ENCODE data around the gene UBR7.

The UBR7 gene

GRCh38 chr14:93185349-93185720, 21.7 kb upstream of the UBR7 start:
- peak overlapping the region; percentile 96 for H3K4me3 ChIP-seq (ENCODE audit: low read depth, low read length)
- no peak for DNase-seq (ENCODE audit: low read depth, low spot score)
- CTCF ChIA-PET = interaction anchor here (1.0 to 2.7 kb wide), 4 partner anchors 13 to 34 kb away, joined by 3 to 16 read pairs (median 4); partner anchors contain the start of genes GON7 and UBR7
- TF ChIP-seq, protein P1, sequence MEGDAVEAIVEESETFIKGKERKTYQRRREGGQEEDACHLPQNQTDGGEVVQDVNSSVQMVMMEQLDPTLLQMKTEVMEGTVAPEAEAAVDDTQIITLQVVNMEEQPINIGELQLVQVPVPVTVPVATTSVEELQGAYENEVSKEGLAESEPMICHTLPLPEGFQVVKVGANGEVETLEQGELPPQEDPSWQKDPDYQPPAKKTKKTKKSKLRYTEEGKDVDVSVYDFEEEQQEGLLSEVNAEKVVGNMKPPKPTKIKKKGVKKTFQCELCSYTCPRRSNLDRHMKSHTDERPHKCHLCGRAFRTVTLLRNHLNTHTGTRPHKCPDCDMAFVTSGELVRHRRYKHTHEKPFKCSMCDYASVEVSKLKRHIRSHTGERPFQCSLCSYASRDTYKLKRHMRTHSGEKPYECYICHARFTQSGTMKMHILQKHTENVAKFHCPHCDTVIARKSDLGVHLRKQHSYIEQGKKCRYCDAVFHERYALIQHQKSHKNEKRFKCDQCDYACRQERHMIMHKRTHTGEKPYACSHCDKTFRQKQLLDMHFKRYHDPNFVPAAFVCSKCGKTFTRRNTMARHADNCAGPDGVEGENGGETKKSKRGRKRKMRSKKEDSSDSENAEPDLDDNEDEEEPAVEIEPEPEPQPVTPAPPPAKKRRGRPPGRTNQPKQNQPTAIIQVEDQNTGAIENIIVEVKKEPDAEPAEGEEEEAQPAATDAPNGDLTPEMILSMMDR (IDR thresholded peaks at IDR 0.05; ENCODE audit: insufficient read depth, low read length, missing control alignments) = no peak
- POLR2A ChIA-PET = interaction anchor here (0.6 to 1.9 kb wide), 3 partner anchors 7 to 22 kb away, joined by 3 to 7 read pairs (median 3); partner anchors contain the start of genes GON7 and UBR7

- ChIA-PET CTCF (interaction anchor here (1.0 to 1.7 kb wide), 5 partner anchors 8 to 234 kb away, joined by 3 to 12 read pairs (median 3); partner anchors contain the start of gene UBR7), POLR2A (no interaction called here)
- TF ChIP-seq, protein P1 (IDR thresholded peaks at IDR 0.05; ENCODE audit: insufficient read depth, low read length, missing control alignments) = no peak
- H3K4me3 ChIP-seq (ENCODE audit: low read depth, low read length) = no peak overlapping the region
- DNase-seq (ENCODE audit: low read depth, low spot score) = no peak
Measured at GRCh38 chr14:93186466-93186865, 20.6 kb upstream of the UBR7 start.

GRCh38 chr14:93186956-93187355, 20.1 kb upstream of the UBR7 start:
- ChIA-PET CTCF (interaction anchor here (1.0 to 1.7 kb wide), 5 partner anchors 9 to 235 kb away, joined by 3 to 12 read pairs (median 3); partner anchors contain the start of gene UBR7), POLR2A (no interaction called here)
- DNase-seq (ENCODE audit: low read depth, low spot score) = no peak
- TF ChIP-seq, protein P1 (IDR thresholded peaks at IDR 0.05; ENCODE audit: insufficient read depth, low read length, missing control alignments) = no peak
- no peak overlapping the region for H3K4me3 ChIP-seq (ENCODE audit: low read depth, low read length)

DNA sequence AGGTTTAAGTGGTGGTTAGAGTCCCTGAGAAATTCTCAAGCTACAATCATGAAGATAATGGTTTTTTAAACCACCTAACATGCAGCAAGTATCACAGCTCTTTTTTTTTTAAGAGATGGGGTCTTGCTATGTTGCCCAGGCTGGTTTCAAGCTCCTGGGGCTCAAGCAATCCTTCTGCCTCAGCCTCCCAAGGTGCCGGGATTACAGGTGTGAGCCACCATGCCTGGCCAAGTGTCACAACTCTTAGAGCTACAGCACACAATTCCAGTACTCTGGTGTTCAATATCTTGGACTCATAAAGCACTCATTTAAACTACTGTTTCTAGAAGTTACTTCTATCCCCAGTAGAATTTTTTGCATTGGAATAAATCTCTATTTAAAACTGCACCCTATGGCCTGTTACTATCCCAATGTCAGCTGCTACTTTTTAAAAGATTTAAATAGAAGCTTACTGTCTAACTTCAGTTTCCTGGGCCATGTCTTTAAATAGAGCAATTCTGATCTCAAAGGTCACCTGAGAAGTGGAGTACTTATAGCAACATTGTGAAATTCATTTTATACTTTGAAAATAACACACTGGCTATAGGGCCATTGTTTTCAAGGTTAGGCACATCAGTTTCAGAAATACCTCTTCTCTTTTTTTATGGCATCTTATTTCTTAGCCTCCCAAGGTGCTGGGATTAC, 11.6 kb upstream of the UBR7 start:
- H3K4me3 ChIP-seq (ENCODE audit: low read depth, low read length) = no peak overlapping the region
- no peak for DNase-seq (ENCODE audit: low read depth, low spot score)
- TF ChIP-seq, protein P1 (IDR thresholded peaks at IDR 0.05; ENCODE audit: insufficient read depth, low read length, missing control alignments) = no peak
- POLR2A ChIA-PET = interaction anchor here (0.6 kb wide), 1 partner anchor 10 kb away, joined by 5 read pairs; no protein-coding TSS in a partner anchor
- CTCF ChIA-PET = interaction anchor here (1.4 to 4.7 kb wide), 4 partner anchors 11 to 56 kb away, joined by 3 to 27 read pairs (median 4); partner anchors contain the start of genes GON7 and UBR7

GRCh38 chr14:93199031-93199430, 8.0 kb upstream of the UBR7 start:
- ChIA-PET CTCF (interaction anchor here (0.6 to 1.8 kb wide), 2 partner anchors 8 kb away, joined by 3 to 8 read pairs; partner anchors contain the start of gene UBR7), POLR2A (no interaction called here)
- H3K4me3 ChIP-seq (ENCODE audit: low read depth, low read length) = no peak overlapping the region
- no peak for DNase-seq (ENCODE audit: low read depth, low spot score)
- TF ChIP-seq, protein P1 (IDR thresholded peaks at IDR 0.05; ENCODE audit: insufficient read depth, low read length, missing control alignments) = no peak

DNA sequence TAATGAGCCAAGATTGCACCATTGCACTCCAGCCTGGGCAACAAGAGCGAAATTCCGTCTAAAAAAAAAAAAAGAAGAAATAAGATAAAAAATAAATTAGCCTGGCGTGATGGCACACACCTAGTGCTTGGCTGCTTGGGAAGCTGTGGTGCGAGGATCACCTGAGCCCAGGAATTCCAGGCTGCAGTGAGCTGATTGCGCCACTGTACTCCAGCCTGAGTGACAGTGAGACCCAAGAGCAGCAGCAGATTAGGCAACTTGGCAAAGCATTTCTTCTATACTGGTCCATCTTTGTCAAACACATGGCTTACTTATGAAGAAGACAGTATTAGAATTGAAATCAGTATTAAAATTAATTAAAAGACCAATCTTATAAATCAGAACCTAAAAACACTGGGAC, 6.5 kb upstream of the UBR7 start:
- no peak for DNase-seq (ENCODE audit: low read depth, low spot score)
- POLR2A ChIA-PET = no interaction called here
- CTCF ChIA-PET = no interaction called here
- H3K4me3 ChIP-seq (ENCODE audit: low read depth, low read length) = no peak overlapping the region
- TF ChIP-seq, protein P1 (IDR thresholded peaks at IDR 0.05; ENCODE audit: insufficient read depth, low read length, missing control alignments) = no peak
